Measurements from ENCODE around the gene TMEM47.

The TMEM47 gene

GRCh38 chrX:34656842-34657725, at the start of gene TMEM47:
TSS of gene TMEM47 (minus strand) at chrX:34657285. CDS start at chrX:34657029, 256 bp downstream.
- DNase-seq = peak; percentile 57 to 81 (median 57)

- no peak for DNase-seq
Measured at GRCh38 chrX:34687095-34687494, 30.0 kb upstream of the TMEM47 start.

- no peak for DNase-seq
Measured at GRCh38 chrX:34659575-34659974, 2.5 kb upstream of the TMEM47 start.

DNA sequence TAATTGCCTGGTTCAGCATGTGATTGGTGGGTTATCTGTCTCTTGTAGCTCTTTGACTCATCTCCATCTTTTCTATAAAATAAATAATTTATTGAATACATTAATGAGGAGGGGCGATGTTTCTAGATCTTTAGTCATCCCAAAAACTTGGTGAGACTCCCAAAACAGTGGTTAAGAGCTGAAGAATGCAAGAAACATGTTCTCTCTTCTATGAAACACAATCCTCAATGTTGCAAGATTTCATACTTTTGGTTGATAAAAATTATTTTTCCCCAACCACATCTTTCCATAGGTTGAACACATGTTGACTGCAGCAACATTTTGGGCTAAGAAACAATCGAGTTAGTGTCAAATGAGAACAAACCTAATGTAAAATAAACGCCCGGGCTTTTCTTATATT, 1.2 kb upstream of the TMEM47 start:
- DNase-seq = no peak

DNA sequence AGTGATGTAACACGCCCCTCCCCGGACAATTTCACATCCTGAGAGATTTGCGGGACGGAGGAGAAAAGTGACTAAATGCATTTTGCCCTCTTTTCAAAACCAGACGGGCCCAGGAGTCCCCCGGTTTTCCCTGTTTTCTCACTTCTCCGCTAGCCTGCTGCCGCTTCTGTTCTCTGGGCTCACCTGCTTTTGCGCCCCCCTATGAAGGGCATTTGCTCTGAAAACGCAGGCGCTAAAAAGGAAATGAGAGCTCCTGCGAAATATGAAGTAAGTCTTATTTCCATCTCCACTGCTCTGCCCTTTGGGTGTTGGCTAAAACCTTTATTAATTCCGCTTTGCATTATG, 613 bp upstream of the TMEM47 start:
- no peak for DNase-seq

- no peak for DNase-seq
Measured at GRCh38 chrX:34656467-34656841, 631 bp downstream of the TMEM47 start.

- peak in 1 of 3 donors; percentile 1 for DNase-seq
Measured at GRCh38 chrX:34655501-34656455, 1.3 kb downstream of the TMEM47 start.

DNA sequence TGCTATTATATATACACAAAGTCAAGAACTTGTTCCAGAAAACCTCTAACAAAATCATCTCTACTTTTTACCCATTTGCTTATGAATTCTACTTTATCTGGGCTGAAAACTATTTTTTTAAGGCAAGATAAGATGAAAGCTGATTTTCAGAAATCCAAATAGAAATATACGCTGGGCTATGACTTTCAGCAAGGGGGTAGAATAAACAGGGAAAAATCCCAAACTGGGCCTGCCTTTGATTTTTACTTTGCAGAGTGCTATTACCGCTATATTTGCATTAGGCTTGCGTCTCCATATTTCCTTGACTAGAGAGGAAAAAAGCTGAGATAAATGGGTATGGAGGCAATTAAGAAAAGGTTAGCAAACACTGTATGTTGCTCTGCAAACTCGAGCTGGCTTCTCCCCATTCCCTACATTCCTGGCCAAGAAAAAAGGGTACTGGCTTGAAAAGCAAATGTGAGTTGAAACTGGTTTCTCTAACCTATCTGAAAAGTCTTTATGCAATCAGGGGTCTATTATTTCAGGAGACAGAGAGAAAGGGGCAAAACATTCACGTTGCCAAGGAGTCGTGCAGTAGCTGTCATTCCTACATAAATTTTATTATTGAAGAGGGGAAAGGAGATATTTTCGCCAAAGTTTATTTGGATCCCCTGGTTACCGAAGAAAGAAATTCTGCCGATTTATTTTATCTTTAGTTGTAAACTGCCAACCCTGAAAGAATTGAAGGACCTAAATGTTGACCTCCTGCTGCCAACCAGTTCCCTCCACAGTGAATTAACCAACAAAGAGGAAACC, 2.2 kb downstream of the TMEM47 start:
- no peak for DNase-seq

GRCh38 chrX:34653811-34654210, 3.3 kb downstream of the TMEM47 start:
- DNase-seq = no peak

GRCh38 chrX:34642849-34643248, 14.2 kb downstream of the TMEM47 start:
- DNase-seq = no peak

DNA sequence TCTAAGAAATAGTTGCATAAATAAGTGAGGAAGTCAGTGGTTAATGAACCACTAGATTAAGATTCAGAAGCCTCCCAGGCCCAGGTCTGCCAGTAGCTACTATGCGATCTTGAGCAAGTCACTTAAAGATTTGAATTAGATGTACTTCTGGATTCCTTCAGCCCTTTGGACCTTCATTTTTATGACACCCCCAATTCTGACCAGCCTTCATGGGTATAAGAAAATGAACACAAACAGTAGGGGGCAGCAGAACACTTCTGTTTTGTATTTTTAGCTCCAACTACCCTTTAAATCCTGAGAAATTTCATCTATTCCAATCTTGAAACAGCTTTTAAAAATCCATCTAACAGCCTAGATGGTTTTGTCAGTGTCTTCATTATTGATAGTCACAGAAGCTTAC, 19.0 kb downstream of the TMEM47 start:
- DNase-seq = peak in 2 of 3 donors; percentile 22 to 32

GRCh38 chrX:34634349-34634748, 22.7 kb downstream of the TMEM47 start:
- no peak for DNase-seq

GRCh38 chrX:34632384-34632783, 24.7 kb downstream of the TMEM47 start:
- DNase-seq = no peak

GRCh38 chrX:34631479-34632220, 25.4 kb downstream of the TMEM47 start:
- no peak for DNase-seq

GRCh38 chrX:34629572-34629971, 27.5 kb downstream of the TMEM47 start:
- DNase-seq = no peak

DNA sequence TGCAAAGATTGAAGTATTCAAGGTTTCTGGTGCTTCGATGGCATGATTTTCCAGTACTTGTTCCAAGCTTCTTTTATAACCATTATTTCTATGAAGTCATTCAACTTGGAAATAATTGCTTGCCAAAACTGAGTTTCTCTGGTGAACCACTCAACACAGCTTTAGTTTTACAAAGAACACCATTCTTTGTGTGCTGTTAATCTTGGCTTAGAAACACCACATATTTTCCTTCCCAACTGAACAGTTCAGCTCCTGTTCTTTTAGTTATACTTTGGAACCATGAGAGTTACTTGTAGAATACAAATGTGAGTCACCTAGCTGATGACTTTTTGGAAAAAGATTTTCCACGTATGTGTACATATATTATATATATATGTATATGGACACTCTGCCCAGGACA, 32.7 kb downstream of the TMEM47 start:
- no peak for DNase-seq

- DNase-seq = no peak
Measured at GRCh38 chrX:34619920-34620319, 37.2 kb downstream of the TMEM47 start.

GRCh38 chrX:34612036-34612435, 45.0 kb downstream of the TMEM47 start:
- DNase-seq = no peak

DNA sequence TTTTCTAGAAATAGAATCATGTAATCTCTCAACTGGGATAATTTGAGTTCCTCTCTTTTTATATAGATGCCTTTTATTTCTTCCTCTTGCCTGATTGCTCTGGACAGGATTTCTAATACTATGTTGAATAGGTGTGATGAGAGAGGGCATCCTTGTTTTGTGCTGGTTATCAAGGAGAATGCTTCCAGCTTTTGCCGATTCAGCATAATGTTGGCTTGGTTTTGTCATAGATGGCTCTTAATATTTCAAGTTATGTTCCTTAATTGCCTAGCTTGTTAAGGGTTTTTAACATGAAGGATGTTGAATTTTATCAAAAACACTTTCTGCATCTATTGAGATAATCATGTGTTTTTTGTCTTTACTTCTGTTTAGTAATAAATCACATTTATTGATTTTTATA, 58.7 kb downstream of the TMEM47 start:
- no peak for DNase-seq

- DNase-seq = no peak
Measured at GRCh38 chrX:34586936-34587335, 70.1 kb downstream of the TMEM47 start.

DNA sequence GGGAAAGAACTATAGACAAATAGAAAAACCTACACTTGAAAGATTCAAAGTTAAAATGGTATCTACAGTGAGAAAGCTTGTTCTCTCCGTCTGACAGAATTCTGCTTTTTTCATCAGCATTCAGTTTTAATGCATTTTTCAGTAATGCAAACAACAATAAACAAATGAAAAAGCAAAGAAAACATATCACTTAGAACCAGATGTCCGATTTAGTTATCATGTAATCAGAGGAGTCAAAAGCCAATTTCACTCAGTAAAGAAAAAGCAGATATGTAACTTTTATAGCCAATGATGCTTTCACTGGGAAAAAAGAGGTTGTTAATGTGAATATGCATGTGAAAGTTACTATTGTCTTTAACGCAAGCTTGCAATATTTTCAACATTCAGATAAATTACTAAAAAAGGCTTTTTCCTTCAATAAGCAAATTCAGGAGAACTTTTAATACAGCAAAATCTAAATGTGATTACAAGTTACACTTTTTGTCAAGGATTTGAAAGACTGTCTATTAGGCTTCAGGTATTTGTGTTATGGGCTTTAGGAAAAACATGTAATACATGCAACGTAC, 70.7 kb downstream of the TMEM47 start:
- no peak for DNase-seq

GRCh38 chrX:34585561-34585960, 71.5 kb downstream of the TMEM47 start:
- DNase-seq = no peak
